Measurements from ENCODE around the gene RPS6KC1. TPM values are rescaled to one million over a fixed set of nuclear protein-coding genes. Genes with fewer than 3 reads are reported as not detected.

RPS6KC1 gene
- total RNA-seq, 3 donors from 2014 or later (not counting 1 experiment from before 2014, with no cell fraction given), result 19.6 to 32.7 (median 24.1) TPM

GRCh38 chr1:213014642-213015041, 36.4 kb upstream of the RPS6KC1 start:
- H3K4me1 ChIP-seq (ENCODE audit: control insufficient read depth, insufficient read depth, low read length), result peaks cover 11% of the 10 kb centered on the region
- peak overlapping the region; percentile 83 for H3K27ac ChIP-seq (ENCODE audit: low read length)
- ATAC-seq, result no peak
- TF ChIP-seq CTCF (IDR thresholded peaks at IDR 0.05), result no peak
- peak overlapping the region; percentile 97 for H3K4me3 ChIP-seq (ENCODE audit: low read length)
- intact Hi-C loops (cut with micrococcal nuclease), result no loop called here
- Mint-ChIP-seq H3K36me3 (no peaks in the 10 kb centered on the region), H3K9me3 (no peaks in the 10 kb centered on the region), H3K27ac (peak overlapping the region; percentile 96 to 98), H3K4me3 (peak overlapping the region; percentile 100), H3K4me1 (peaks cover 26 to 42% of the 10 kb centered on the region in 2 donors), H3K27me3 (ENCODE audit: low read depth in 2 of 2) (peaks cover 0 to 2% of the 10 kb centered on the region in 2 donors)
- peak in 1 of 2 donors; percentile 22 for DNase-seq
- WGBS (ENCODE audit: insufficient coverage), result 59% methylated on average over 2 of the region's 7 CpGs
- no peaks in the 10 kb centered on the region for H3K9me3 ChIP-seq (ENCODE audit: control insufficient read depth, insufficient read depth, low read length)
- H3K36me3 ChIP-seq (ENCODE audit: control insufficient read depth, insufficient read depth, low read length), result peaks cover 18% of the 10 kb centered on the region
- H3K27me3 ChIP-seq (ENCODE audit: control insufficient read depth, insufficient read depth, low read length), result no peaks in the 10 kb centered on the region

DNA sequence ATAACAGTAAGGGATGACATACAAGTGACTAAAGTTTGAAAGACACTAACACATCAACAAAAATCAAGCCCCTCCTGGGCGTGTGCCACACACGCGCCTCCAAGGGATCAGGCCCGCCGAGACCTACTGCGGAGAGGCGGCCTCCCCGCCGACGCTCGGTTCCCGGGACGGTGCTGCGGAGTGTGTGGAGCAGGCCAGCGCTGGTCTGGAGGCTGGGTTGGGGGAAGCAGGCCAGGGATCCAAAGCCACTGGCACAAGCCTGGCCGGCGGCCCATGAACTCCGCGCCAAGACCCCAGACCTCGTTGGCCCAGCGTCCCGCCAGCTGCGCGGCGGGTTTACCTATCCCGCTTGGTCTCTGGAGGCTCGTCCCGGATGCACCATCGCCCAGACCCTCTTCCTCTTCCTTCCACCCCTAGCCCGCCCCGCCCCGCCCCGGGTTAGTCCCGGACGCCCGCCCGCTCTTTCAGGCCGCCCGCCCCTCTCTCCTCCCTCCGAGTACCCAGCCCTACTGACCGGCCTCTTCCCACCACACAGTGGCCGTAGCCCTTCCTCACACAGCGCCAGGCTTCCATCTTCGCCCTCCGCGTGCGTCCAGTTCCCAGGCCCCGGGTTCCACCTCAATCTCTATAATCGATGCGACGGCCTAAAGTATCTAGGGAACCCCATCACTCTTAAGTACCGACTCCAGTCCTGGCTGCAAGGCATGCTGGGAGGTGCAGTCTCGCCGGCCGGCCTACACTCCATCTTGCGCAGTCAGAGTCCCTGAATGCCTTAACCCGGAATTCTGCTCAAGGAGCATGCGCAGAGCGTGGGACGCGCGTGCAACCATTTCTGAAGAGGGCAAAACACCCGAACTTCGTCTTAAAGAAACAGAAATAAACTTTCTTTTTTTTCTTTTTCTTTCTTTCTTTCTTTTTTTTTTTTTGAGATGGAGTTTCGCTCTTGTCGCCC, 35.7 kb upstream of the RPS6KC1 start, which contains the start of gene ANGEL2:
ANGEL2 (minus strand) TSS at position 769 of the 952 bp plus-strand sequence; CDS start at position 573, 196 bp downstream.
- no peak for TF ChIP-seq CTCF (IDR thresholded peaks at IDR 0.05)
- Histone ChIP-seq H3K27ac (ENCODE audit: low read length) (peak within 1 kb of the TSS; percentile 83), H3K27me3 (ENCODE audit: control insufficient read depth, insufficient read depth, low read length) (no peaks in the 10 kb centered on the region), H3K36me3 (ENCODE audit: control insufficient read depth, insufficient read depth, low read length) (peaks cover 18% of the 10 kb centered on the region), H3K9me3 (ENCODE audit: control insufficient read depth, insufficient read depth, low read length) (no peaks in the 10 kb centered on the region), H3K4me1 (ENCODE audit: control insufficient read depth, insufficient read depth, low read length) (peaks cover 11% of the 10 kb centered on the region), H3K4me3 (ENCODE audit: low read length) (peak within 1 kb of the TSS; percentile 97)
- H3K27ac Mint-ChIP-seq, result peak within 1 kb of the TSS; percentile 96 to 98
- H3K9me3 Mint-ChIP-seq, result no peaks in the 10 kb centered on the region
- peak within 1 kb of the TSS; percentile 100 for H3K4me3 Mint-ChIP-seq
- peaks cover 26 to 42% of the 10 kb centered on the region in 2 donors for H3K4me1 Mint-ChIP-seq
- peak; percentile 88 to 99 for DNase-seq
- H3K27me3 Mint-ChIP-seq (ENCODE audit: low read depth in 2 of 2), result peaks cover 0 to 7% of the 10 kb centered on the region in 2 donors
- under 1% methylated on average over 63 of the region's 66 CpGs for WGBS (ENCODE audit: insufficient coverage)
- H3K36me3 Mint-ChIP-seq, result no peaks in the 10 kb centered on the region
- intact Hi-C loops (cut with micrococcal nuclease), result no loop called here
- ATAC-seq, result peak; percentile 95 to 98 (median 97)

- Histone ChIP-seq H3K36me3 (ENCODE audit: control insufficient read depth, insufficient read depth, low read length) (peaks cover 5% of the 10 kb centered on the region), H3K4me3 (ENCODE audit: low read length) (no peak overlapping the region), H3K27ac (ENCODE audit: low read length) (no peak overlapping the region), H3K27me3 (ENCODE audit: control insufficient read depth, insufficient read depth, low read length) (no peaks in the 10 kb centered on the region), H3K9me3 (ENCODE audit: control insufficient read depth, insufficient read depth, low read length) (no peaks in the 10 kb centered on the region), H3K4me1 (ENCODE audit: control insufficient read depth, insufficient read depth, low read length) (peaks cover 11% of the 10 kb centered on the region)
- intact Hi-C loops (cut with micrococcal nuclease), result no loop called here
- Mint-ChIP-seq H3K27ac (no peak overlapping the region), H3K9me3 (no peaks in the 10 kb centered on the region), H3K27me3 (ENCODE audit: low read depth in 2 of 2) (peaks cover 3 to 13% of the 10 kb centered on the region in 2 donors), H3K36me3 (no peaks in the 10 kb centered on the region), H3K4me3 (no peak overlapping the region), H3K4me1 (peaks cover 12 to 25% of the 10 kb centered on the region in 2 donors)
- WGBS (ENCODE audit: insufficient coverage), result 96% methylated on average over 9 of the region's 9 CpGs
- ATAC-seq (no peak), DNase-seq (no peak)
- TF ChIP-seq CTCF (IDR thresholded peaks at IDR 0.05), result no peak
Measured at GRCh38 chr1:213017447-213018273, 33.4 kb upstream of the RPS6KC1 start.

Data from natural killer cell (primary cell).